GF-D8 (cell line): Measurements from ENCODE around the gene ELOA2.
"Not testable (repeated sequence)": the region's sequence is repeated elsewhere in the genome, so short reads cannot be mapped to it uniquely, and the experiment has no call there.

Source experiments
- DNase-seq: peaks from one replicate; lab custom pipeline; 2025; lab: John Stamatoyannopoulos, UW

Gene ELOA2

DNA sequence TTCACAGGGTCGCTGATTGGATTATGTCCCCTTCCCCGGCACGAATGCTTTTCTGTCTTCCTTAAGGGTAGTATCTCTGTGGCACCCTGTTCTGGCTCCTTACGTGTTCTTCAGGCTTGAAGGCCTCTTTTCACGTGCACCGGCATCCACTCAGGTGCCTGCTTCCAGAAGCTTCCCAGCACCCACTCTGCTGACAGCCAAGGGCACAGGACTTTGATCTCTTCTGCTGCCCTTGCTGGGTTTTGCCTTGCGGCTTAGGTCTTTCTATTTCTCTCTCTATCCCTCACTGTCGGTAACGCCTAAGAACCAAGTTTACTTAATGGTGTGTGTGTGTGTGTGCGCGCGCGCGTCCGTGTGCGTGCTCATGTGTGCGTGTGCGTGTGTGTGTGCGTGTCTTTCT, 14.7 kb downstream of the ELOA2 start:
- DNase-seq, result not testable (repeated sequence)

DNA sequence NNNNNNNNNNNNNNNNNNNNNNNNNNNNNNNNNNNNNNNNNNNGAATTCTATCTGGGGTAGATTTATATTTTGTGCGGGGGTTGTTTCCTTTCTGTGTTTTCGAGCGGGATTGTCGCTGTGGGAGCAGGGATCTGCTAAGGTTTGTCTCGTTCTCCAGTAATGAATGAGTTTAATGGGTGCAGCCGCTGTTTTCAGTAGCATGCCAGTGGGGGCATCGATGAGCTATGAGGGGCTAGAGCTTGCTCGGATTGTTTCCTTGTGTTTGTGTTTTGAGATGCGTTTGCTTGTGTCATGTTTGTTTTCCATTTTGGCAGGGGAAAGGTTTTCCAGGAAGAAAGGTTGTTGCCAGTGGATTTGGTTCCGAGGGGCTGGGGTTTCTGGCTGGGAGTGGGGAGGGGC, 15.6 kb downstream of the ELOA2 start:
- not testable (repeated sequence) for DNase-seq
